ENCODE data around the gene POLR3F.

- TF ChIP-seq CTCF (IDR thresholded peaks at IDR 0.05 in 4 of 5, conservative IDR thresholded peaks at IDR 0.05 in 1 of 5) (no peak), POLR2A (IDR thresholded peaks at IDR 0.05) (no peak)
These were observed 46.9 kb downstream of the POLR3F start for GRCh38 chr20:18514127-18514526.

All from gastrocnemius medialis (tissue), 4 donors.